HFF-Myc (cell line): ENCODE measurements around the gene DDX31.
"Not testable (repeated sequence)": the region's sequence is repeated elsewhere in the genome, so short reads cannot be mapped to it uniquely, and the experiment has no call there.

Source experiments
- DNase-seq: peaks from one replicate; pipeline ENCODE4 v3.0.0-alpha.2; 2011; ENCODE audit warnings: low read depth; ENCODE audit errors: extremely low read depth
- H3K4me3 ChIP-seq: replicated peaks from 2 replicates; pipeline ENCODE4 v1.5.1; 2011; ENCODE audit warnings: low read depth, mild to moderate bottlenecking, control low read depth, low read length
- CTCF ChIP-seq: IDR thresholded peaks from 2 replicates; pipeline ENCODE4 v1.5.1; 2012; ENCODE audit warnings: mild to moderate bottlenecking, low read depth, low read length, control low read depth; ENCODE audit errors: missing control alignments

The DDX31 gene

GRCh38 chr9:132669698-132670456 is at the start of gene DDX31:
Gene DDX31 (minus strand): TSS chr9:132669983. CDS start chr9:132669934, 49 bp downstream.
- no peak for TF ChIP-seq CTCF
- peak within 1 kb of the TSS; percentile 96 for H3K4me3 ChIP-seq
- no peak for DNase-seq

- not testable (repeated sequence) for H3K4me3 ChIP-seq, DNase-seq
These were observed 48.7 kb upstream of the DDX31 start for GRCh38 chr9:132718381-132718928.

GRCh38 chr9:132717326-132717945 is 47.7 kb upstream of the DDX31 start:
- DNase-seq: no peak
- H3K4me3 ChIP-seq: no peak overlapping the region
- no peak for TF ChIP-seq CTCF

GRCh38 chr9:132716007-132716406 is 46.2 kb upstream of the DDX31 start:
- no peak for TF ChIP-seq CTCF
- H3K4me3 ChIP-seq: no peak overlapping the region
- no peak for DNase-seq

- no peak for DNase-seq
- no peak for TF ChIP-seq CTCF
These were observed 43.0 kb upstream of the DDX31 start for GRCh38 chr9:132712753-132713152.

GRCh38 chr9:132711846-132712245 is 42.1 kb upstream of the DDX31 start:
- TF ChIP-seq CTCF: no peak
- DNase-seq: no peak

More at GRCh38 chr9:132712753-132713152, 43.0 kb upstream of the DDX31 start:
- H3K4me3 ChIP-seq: no peak overlapping the region

GRCh38 chr9:132711152-132711551 is 41.4 kb upstream of the DDX31 start:
- DNase-seq, H3K4me3 ChIP-seq: not testable (repeated sequence)

More at GRCh38 chr9:132711846-132712245, 42.1 kb upstream of the DDX31 start:
- H3K4me3 ChIP-seq: no peak overlapping the region
